NCI-H128 (cell line): ENCODE measurements around the gene AGXT.

Source experiments
- DNase-seq: peaks from one replicate; lab custom pipeline; 2025; ENCODE audit not compliant: unreplicated experiment; lab: John Stamatoyannopoulos, UW

AGXT gene

GRCh38 chr2:240912878-240913809 is 44.5 kb downstream of the AGXT start:
- no peak for DNase-seq

- DNase-seq = no peak
These were observed 45.4 kb downstream of the AGXT start for GRCh38 chr2:240913810-240914644.

GRCh38 chr2:240914645-240915525 is 46.3 kb downstream of the AGXT start:
- no peak for DNase-seq

GRCh38 chr2:240915526-240916341 is 47.1 kb downstream of the AGXT start:
- DNase-seq = no peak

- no peak for DNase-seq
These were observed 48.0 kb downstream of the AGXT start for GRCh38 chr2:240916571-240917008.

- DNase-seq = no peak
These were observed 48.5 kb downstream of the AGXT start for GRCh38 chr2:240917009-240917683.

GRCh38 chr2:240917684-240918257 is 49.1 kb downstream of the AGXT start:
- DNase-seq = no peak

- DNase-seq = no peak
These were observed 49.9 kb downstream of the AGXT start for GRCh38 chr2:240918258-240919091.

GRCh38 chr2:240919161-240919781 is 50.6 kb downstream of the AGXT start:
- no peak for DNase-seq

GRCh38 chr2:240919786-240920782 is 51.5 kb downstream of the AGXT start:
- no peak for DNase-seq

GRCh38 chr2:240920783-240921231 is 52.2 kb downstream of the AGXT start:
- DNase-seq = no peak

GRCh38 chr2:240921311-240921994 is 52.8 kb downstream of the AGXT start:
- DNase-seq = no peak

GRCh38 chr2:240921995-240922244 is 53.3 kb downstream of the AGXT start:
- DNase-seq = no peak

- no peak for DNase-seq
These were observed 53.8 kb downstream of the AGXT start for GRCh38 chr2:240922245-240922981.

GRCh38 chr2:240922982-240923537 is 54.4 kb downstream of the AGXT start:
- no peak for DNase-seq
